IPS-20b (cell line): ENCODE data around the gene NPC2.
"Not testable (repeated sequence)": the region's sequence is repeated elsewhere in the genome, so short reads cannot be mapped to it uniquely, and the experiment has no call there.

Source experiments
- H3K27ac ChIP-seq: one replicate; pipeline ENCODE4 v1.5.1; 2013; ENCODE audit warnings: low read length
- H3K27me3 ChIP-seq: 2 replicates; pipeline ENCODE4 v1.6.1; 2013; ENCODE audit warnings: mild to moderate bottlenecking, low read length, inconsistent platforms; ENCODE audit not compliant: insufficient read depth
- H3K36me3 ChIP-seq: 2 replicates; pipeline ENCODE4 v1.6.1; 2013; ENCODE audit warnings: low read depth, mild to moderate bottlenecking, inconsistent platforms, low read length, moderate library complexity; ENCODE audit not compliant: insufficient read depth
- H3K4me1 ChIP-seq: 2 replicates; pipeline ENCODE4 v1.6.1; 2013; ENCODE audit warnings: mild to moderate bottlenecking, control low read depth, inconsistent platforms, low read length, moderate library complexity; ENCODE audit not compliant: insufficient read depth
- H3K4me3 ChIP-seq: 2 replicates; pipeline ENCODE4 v1.5.1; 2013; ENCODE audit warnings: mild to moderate bottlenecking, low read length, inconsistent platforms
- H3K9ac ChIP-seq: 2 replicates; pipeline ENCODE4 v1.6.1; 2013; ENCODE audit warnings: low read depth, mild to moderate bottlenecking, inconsistent platforms, low read length, moderate library complexity
- H3K9me3 ChIP-seq: 2 replicates; pipeline ENCODE4 v1.6.1; 2013; ENCODE audit warnings: mild to moderate bottlenecking, low read depth, low read length, inconsistent platforms; ENCODE audit not compliant: insufficient read depth

NPC2 gene

DNA sequence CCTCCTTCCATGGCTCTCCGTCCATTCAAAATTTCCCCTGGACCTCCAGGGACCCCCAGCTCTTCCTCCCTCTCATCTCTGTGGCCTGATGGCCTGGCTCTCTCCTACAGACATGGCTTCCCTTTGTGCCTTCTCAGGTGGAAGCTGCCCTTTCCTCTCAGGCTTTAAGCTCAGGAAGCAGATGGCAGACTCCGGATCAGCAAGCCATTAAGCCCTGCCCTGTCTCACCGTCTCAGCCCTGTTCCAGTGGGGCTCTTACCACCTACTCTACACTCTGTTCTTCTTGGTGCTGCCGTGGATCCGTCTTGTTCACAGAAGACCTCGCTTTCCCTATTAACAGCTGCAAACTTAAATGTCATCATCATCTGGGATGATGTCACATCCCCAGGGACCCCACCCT, 33.1 kb downstream of the NPC2 start:
- H3K27ac ChIP-seq = no peak overlapping the region
- H3K36me3 ChIP-seq = no peaks in the 10 kb centered on the region
- no peaks in the 10 kb centered on the region for H3K27me3 ChIP-seq

GRCh38 chr14:74459289-74459946, 33.7 kb downstream of the NPC2 start:
- Histone ChIP-seq H3K4me3 (no peak overlapping the region), H3K9ac (no peak overlapping the region), H3K36me3 (no peaks in the 10 kb centered on the region), H3K4me1 (no peaks in the 10 kb centered on the region), H3K9me3 (peaks cover 6% of the 10 kb centered on the region; the same call in 1 of the 2 replicates), H3K27me3 (no peaks in the 10 kb centered on the region), H3K27ac (no peak overlapping the region)

More for the DNA sequence above, 33.1 kb downstream of the NPC2 start:
- no peak overlapping the region for H3K9ac ChIP-seq
- no peaks in the 10 kb centered on the region for H3K4me1 ChIP-seq
- H3K9me3 ChIP-seq = peaks cover under 1% of the 10 kb centered on the region; the same call in 1 of the 2 replicates
- no peak overlapping the region for H3K4me3 ChIP-seq

DNA sequence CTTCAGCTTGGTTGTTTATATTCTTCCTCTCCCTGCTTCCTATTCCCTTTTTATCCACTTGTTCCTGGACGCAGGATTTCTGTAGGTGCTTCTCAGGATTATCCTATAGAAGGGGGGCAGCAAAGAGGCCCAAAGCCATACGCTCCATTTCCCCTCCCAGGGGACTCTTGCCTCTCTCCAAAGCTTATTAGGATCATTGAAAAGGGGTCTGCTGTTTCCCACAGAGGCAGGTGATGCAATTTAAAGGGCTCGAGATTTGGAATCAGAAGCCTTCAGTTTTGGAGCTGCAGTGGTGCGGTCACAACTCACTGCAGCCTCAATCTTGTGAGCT, 35.6 kb downstream of the NPC2 start:
- Histone ChIP-seq H3K9me3 (peaks cover 12% of the 10 kb centered on the region; the same call in 1 of the 2 replicates), H3K4me3 (no peak overlapping the region), H3K36me3 (no peaks in the 10 kb centered on the region), H3K27me3 (no peaks in the 10 kb centered on the region), H3K27ac (no peak overlapping the region), H3K4me1 (no peaks in the 10 kb centered on the region), H3K9ac (no peak overlapping the region)

DNA sequence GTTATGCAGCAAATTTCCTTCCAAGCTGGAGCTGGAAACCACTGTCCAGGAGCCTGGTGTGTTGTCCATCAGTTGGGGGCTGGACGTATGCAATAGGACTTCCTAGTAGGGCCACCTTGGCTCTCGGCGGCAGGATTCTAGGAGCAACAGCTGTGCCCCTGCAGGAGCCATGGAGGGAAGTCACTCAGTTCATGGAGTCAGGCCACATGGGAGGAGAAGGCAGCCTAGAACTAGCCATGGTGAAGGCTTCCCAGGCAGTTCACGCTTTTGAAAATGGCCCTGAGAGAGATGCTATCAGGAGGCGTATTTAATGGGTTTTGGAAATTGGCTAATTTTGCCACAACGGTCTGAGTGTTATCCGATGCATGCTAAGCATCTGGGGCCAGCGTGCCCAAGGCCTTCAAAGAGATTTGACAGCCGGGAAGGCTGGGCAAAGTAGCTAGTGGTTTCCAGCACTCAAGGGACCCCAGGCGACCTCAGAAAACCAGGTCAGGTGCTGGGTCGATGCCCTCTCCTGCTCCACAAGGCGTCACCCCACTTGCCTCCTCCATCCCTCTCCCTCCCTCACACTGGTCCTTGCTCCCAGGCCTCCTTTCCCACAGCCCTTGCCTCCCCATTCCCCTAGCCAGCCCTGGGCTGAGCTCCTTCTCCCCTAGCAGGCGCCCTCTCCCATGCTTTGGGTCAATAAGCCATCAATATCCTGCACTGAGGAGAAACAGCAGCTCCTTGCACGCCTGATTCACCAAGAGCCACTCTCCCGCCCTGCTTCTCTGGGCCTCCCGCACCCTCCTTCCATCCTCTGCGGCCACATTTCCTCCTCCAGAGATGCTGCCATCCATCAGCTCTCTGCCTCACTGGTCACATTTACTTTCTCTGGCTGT, 36.2 kb downstream of the NPC2 start:
- H3K27me3 ChIP-seq = no peaks in the 10 kb centered on the region

DNA sequence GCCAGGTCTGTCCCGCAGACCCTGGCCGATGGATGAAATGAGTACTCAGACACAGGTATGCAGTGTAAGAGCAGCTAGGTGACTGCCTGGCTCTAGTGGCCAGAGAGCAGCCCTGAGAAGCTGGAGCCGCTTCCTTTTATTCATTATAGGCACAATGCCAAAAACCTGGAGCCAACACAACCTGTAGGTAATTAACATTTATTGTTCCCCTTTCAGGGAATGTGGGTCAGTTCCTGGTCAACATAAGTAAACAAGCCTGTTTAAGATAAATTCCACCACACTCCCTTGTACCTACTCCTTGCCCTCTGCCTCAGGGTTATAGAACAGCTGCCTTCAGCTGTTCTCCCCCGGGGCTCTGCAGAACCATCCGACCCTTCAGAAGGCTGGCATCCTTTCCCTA, 38.7 kb downstream of the NPC2 start:
- not testable (repeated sequence) for H3K27ac ChIP-seq, H3K36me3 ChIP-seq, H3K4me3 ChIP-seq, H3K27me3 ChIP-seq, H3K9ac ChIP-seq, H3K4me1 ChIP-seq
- peaks cover 12% of the 10 kb centered on the region; the same call in 1 of the 2 replicates for H3K9me3 ChIP-seq

More for the DNA sequence above, 36.2 kb downstream of the NPC2 start:
- Histone ChIP-seq H3K9me3 (peaks cover 12% of the 10 kb centered on the region; the same call in 1 of the 2 replicates), H3K4me3 (no peak overlapping the region), H3K36me3 (no peaks in the 10 kb centered on the region), H3K27ac (no peak overlapping the region), H3K4me1 (no peaks in the 10 kb centered on the region), H3K9ac (no peak overlapping the region)

- H3K4me1 ChIP-seq = peaks cover 5% of the 10 kb centered on the region; the same call in 1 of the 2 replicates
- no peak overlapping the region for H3K9ac ChIP-seq
- no peaks in the 10 kb centered on the region for H3K27me3 ChIP-seq
- H3K4me3 ChIP-seq = no peak overlapping the region; the same call in 1 of the 2 replicates
- no peak overlapping the region for H3K27ac ChIP-seq
- H3K9me3 ChIP-seq = no peaks in the 10 kb centered on the region
- H3K36me3 ChIP-seq = no peaks in the 10 kb centered on the region
Observed at GRCh38 chr14:74444866-74445265, 48.2 kb downstream of the NPC2 start.

- Histone ChIP-seq H3K27ac (no peak overlapping the region), H3K36me3 (no peaks in the 10 kb centered on the region), H3K4me3 (no peak overlapping the region), H3K4me1 (peaks cover 9% of the 10 kb centered on the region; the same call in 1 of the 2 replicates), H3K9ac (no peak overlapping the region), H3K27me3 (no peaks in the 10 kb centered on the region), H3K9me3 (no peaks in the 10 kb centered on the region)
Observed at GRCh38 chr14:74442757-74443156, 50.3 kb downstream of the NPC2 start.

DNA sequence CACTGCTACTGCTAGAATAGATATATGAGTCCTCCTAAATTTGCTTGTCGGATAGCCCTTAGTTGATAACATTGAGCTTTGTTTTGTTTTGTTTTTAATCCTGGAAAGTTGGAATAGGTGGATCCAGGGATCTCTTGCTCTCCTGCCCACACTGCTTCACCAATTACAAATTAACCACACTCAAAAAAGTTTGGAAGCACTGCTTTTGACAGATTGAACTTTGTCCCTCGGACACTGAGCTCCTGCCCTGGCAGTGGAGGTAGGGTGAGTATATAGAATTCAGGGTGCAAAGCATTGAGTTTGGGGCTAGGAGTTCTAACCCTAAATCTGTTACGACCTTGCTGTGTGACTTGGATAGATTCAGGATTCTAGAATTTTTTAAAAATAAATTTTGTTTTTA, 52.0 kb downstream of the NPC2 start:
- Histone ChIP-seq H3K36me3 (no peaks in the 10 kb centered on the region), H3K9me3 (no peaks in the 10 kb centered on the region), H3K27me3 (no peaks in the 10 kb centered on the region), H3K9ac (no peak overlapping the region), H3K27ac (no peak overlapping the region), H3K4me3 (no peak overlapping the region), H3K4me1 (peaks cover 9% of the 10 kb centered on the region; the same call in 1 of the 2 replicates)

- no peaks in the 10 kb centered on the region for H3K9me3 ChIP-seq
- H3K27me3 ChIP-seq = no peaks in the 10 kb centered on the region
- no peaks in the 10 kb centered on the region for H3K36me3 ChIP-seq
- no peak overlapping the region for H3K4me3 ChIP-seq
- H3K9ac ChIP-seq = no peak overlapping the region
- H3K4me1 ChIP-seq = peaks cover 4% of the 10 kb centered on the region; the same call in 1 of the 2 replicates
- H3K27ac ChIP-seq = no peak overlapping the region
Observed at GRCh38 chr14:74438351-74438915, 54.7 kb downstream of the NPC2 start.

DNA sequence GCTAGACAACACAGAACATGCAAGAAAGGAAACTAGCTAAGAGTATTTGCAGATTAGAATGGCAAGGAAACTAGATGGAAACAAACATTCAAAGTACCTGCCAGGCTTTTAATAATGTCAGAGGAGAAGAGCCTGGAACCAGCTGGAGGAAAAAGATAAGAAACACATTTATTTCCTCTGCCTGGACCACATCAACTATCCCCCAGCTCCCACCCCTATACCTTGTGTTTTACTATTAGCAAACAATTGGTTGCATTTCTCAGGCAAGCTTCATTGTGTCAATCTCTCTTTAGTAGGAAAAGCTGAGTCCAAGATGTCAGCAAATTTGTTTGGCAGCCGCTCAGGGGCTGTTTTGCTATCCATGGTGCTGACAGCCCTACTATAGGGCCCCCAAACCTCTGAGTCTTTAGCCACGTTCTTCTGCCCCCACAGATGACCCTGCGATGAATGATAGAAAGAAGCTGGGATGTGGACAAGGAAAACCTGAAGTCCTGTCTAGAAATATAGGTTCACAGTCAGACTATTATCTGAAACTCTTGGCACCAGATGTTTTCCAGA, 55.5 kb downstream of the NPC2 start:
- H3K9me3 ChIP-seq = no peaks in the 10 kb centered on the region
- H3K4me1 ChIP-seq = peaks cover 4% of the 10 kb centered on the region; the same call in 1 of the 2 replicates
- H3K4me3 ChIP-seq = no peak overlapping the region
- H3K27me3 ChIP-seq = no peaks in the 10 kb centered on the region
- H3K9ac ChIP-seq = no peak overlapping the region
- no peaks in the 10 kb centered on the region for H3K36me3 ChIP-seq
- H3K27ac ChIP-seq = no peak overlapping the region

- Histone ChIP-seq H3K9me3 (no peaks in the 10 kb centered on the region), H3K36me3 (no peaks in the 10 kb centered on the region), H3K4me1 (peaks cover 16% of the 10 kb centered on the region), H3K9ac (no peak overlapping the region), H3K27ac (no peak overlapping the region), H3K4me3 (no peak overlapping the region), H3K27me3 (no peaks in the 10 kb centered on the region)
Observed at GRCh38 chr14:74434294-74434693, 58.8 kb downstream of the NPC2 start.
